NOMO-1 (cell line): ENCODE results near the gene NFATC1.

Experiments
- DNase-seq, 2 experiments: peaks; one replicate each; lab custom pipeline; 2025; ENCODE audit not compliant: unreplicated experiment in 2 of 2; lab: John Stamatoyannopoulos, UW

The NFATC1 gene

DNA sequence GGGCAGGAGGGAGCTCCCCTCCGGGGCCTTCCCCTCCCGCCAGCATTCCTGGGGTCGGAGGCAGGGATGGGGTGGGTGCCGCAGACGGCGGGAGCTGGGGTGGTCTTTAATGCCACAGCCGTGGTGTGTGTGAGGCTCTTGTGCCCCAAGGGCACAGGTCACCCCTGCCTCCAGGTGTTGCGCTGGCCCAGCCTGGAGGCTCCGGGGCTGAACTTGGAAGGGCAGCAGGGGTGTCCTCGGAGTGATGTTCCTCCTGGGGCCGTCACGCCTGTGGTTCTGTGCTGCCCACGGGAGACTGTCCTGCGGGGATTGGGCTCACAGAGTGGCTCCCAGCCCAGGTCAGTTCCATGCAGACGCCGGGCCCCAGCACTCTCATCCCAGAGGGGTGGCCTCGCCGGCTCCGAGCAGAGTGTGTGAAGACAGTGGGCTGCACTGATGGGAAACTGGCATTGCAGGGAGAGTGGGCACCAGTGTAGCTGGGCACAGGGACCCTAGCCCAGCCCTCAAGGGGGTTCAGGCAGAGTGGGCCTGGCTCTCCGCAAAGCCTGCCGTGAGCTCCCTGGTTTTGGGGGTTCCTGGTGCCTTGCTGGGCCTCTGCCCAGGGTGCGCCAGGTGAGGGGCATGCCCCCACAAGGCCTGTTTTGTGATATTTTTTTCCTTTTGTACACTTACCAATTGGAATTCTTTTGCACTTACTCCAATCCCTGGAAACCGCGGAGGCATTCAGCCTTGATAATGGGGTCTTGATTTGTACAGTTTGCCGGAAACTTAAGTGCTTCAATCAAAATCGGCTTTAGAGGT is 56.7 kb downstream of the NFATC1 start:
- no peak for DNase-seq

DNA sequence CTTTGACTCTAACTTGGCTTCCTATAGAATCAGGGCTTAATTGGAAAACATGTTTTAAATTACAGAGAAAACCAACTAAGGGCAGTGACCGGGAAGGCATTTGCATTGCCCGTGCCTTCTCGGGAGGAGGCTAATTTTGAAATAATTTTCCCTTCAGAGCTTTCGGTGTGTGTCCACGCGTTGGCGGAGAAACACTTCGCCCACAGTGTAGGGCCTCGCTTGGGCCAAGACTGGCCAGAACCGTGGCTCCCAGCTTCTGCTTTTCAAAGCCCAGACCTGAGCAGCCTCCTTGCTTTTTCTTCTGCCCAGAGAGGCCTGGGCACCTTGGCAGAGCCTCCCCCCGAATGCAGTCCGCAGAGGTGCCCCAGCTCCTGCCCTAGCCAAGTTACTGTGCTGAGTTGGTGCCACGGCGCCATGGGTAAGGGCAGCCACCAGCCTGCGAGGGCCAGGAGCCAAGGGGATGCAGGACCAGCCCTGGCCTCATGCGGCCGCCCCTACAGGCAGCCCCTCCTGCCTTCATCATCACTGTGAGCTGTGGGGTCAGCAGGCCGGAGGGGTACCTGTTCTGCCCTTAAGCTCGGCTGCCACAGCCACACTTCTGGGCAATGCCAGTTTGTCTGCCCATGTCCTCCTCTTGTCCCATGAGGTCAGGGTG is 57.4 kb downstream of the NFATC1 start:
- no peak for DNase-seq

DNA sequence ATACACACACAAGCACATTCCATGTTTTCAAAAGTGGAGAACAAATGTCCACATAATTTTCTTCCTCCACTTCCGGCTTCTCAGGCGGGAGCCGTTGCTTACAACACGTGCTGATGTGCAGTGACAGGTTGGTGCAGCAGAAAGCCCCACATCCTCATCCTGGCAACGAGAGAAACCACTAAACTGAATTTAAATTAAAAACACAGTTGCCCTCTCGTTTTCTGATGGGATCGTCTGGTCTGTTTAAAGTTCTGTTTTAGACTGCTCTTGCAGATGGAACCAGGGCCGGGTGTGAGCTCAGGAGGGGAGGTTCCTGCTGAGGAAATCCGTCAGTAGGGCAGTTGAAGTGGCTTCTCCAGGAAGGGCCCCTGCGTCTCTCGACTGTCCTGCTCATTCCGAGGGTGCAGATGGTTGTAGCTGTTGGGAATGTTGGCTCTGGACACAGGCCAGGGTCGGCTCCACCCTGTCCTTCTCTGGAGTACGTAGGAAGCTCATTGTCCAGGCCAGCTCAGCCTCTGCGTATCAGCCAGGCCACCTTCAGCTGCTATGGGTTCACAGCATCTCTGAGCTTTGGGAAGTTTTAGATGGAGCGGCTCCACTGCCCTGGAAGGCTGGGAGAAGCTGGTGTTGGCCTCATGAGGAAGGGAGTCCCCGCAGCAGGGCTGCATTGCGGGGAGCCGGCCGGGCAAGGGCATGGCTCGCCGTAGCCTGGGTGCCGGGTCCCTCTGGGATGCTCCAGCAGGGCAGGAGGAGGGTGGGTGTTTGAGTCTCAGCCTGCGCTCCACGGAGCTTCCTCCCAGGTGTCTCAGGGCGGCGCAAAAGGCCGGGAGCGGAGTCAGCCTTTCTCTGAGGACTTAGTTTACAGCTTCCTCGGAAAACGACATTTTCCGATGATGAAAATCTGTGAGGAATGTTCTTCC is 58.3 kb downstream of the NFATC1 start:
- no peak for DNase-seq

DNA sequence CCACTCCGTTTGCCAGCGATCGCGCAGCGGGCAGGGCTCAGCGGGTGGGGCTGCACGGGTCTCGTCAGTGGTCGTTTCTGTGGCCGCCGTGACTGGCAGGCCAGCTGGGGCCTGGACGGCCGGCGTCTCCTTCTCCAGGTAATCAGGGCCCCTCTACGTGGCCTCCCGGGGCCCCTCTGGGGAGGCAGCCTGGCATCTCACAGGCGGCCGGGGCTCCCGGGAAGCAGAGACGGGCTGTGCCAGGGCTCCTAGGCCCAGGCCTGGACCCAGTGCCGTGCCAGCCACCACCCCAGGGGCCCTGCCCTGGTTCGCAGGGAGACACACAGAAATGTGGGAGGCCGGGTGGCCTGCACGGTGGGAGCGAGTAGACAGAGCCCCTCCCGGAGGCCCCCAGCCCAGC is 59.5 kb downstream of the NFATC1 start:
- no peak for DNase-seq

DNA sequence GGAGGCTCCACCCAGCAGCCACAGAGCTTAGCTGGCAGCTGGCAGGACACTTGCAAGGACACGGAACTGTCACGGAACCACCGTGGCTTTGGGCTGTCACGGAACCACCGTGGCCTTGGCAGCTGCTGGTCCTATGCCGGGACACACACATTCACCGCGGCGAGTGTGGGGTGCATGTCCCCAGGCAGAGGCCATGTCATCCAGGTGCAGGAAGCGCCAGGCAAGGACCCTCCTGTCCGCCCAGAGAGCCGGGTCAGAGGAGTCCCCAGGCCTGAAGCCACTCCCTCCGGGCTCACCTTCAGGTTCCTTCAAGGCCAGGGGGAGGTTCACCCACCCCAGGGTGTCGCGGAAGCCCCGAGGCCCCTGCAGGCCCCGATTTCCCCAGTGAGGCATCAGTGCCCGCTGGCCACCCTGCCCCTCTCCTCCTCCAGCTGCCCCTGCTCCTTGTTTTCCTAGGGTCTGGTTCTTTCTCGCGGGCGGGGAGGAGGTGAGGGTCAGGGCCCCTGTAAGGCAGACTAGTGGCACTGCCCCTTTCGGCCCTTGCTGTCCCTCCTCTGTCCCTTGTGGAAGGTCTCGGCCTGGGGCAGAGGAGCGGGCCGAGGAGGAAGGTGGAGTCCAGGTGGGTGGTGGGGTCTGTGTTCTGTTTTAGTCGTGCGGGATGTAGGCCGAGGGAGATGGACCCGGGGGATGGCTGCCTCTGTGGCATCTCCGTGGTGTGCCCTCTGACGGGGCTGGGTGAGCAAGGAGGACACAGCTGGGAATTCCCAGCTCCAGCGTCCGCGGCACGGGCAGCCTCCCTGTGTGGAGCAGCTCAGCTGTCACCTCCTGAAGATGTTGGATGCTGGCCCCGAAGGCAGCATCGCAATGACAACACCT is 60.6 kb downstream of the NFATC1 start:
- no peak for DNase-seq

DNA sequence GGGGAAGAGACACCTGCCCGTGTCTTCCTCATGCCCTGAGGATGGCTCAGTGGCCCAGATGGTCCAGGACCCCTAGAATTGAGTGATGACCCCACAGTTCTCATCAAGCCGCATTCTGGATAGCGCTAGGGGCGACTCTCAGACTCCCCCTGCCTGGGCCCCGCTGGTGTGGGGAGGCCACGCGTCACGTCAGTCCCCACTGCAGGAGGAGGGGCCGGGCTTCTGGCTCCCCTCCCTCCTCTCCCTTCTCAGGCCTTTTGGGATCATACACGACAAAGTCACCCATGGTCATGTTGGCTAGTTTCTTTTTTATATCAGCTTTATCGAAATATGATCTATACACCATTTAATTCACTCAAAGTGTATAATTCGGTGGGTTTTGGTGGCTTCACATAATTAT is 61.5 kb downstream of the NFATC1 start:
- no peak for DNase-seq

DNA sequence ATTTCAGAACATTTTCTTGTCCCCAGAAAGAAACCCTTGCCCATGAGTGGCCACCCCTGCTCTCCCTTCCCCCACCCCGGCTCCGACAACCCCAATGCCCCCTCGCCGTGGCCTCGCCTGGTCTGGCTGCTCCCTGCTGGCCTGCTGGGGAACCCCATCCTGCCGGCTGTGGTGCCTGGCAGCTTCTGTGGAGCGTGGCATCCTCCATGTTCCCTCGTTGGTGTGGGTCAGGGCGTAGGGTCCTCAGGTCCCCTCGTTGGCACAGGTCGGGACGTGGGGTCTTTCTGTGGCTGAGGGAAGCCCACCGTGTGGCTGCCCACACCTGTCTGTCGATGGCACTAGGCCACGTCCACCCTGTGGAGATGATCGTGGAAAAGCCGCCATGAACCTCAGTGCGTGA is 61.9 kb downstream of the NFATC1 start:
- no peak for DNase-seq

DNA sequence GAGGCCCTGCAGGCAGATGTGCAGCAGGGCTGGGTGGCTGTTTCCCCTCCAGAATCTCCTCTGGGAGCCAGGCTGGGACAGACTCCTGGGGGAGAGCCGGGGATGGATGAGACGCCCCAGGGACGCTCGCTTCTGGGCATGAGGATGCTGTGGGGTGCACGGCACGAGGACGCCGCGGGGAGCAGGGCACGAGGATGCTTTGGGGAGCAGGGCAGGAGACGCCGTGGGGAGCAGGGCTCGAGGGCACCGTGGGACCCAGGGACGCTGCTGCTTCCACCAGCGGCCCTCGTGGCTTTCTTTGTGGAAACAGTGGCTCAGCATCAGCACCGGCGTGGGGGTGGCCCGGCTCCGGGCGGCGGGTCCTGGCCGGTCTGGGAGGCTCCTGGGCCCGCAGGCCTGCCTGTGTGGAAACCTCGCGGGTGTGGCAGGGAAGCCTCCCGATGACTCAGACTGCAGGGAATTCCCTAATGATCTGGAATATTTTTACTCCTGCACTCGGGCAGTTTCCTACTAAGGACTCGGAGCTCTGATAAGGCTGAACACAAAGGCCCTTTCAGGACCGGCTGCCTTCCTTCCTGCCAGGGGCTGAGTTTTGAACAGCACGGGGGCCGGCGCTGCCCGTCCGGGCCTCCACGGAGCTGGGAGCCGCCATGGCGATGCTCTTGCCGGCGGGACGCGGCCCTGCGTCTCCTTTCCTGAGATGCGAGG is 62.6 kb downstream of the NFATC1 start:
- DNase-seq: no peak

DNA sequence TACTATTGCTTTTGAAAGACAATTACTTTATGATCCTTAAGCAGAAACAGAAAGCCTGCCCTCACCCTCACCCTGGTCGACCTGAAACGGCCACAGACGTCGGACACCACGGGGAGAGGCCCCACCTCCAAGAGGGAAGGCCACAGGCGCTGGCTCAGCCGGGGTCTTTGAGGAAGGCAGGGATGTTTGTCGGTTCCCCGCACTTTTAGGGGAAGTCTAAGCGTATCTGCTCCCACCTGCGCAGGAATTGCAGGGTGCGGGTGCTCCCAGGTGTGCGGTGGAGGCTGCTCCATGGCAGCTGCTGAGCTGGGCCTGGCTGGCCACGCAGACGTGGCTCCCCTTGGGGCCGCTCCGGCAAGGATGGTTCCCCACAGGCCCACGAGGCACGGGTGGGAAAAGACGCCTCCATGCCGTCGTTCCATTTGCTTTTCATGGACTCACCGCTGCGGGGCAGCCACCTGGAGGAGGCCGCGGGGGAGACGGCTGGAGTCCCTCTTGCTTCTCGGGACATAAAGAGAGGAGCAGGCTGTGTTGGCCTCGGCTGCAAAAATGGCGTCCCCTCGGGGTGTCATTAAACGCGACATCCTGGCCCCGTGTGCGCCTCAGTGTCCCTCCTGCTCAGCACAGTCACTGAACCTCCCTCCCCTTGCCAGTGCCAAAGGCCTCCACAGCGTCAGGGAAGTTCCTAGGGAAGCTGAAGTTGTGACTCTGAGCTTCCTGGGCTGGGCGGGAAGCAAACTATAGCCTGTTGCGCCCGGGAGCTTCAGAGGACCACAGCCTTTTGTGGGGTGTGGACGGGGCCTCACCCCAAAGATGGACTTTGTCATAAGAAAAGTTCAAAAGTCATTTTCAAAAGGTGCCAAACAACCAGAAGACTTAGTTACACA is 63.4 kb downstream of the NFATC1 start:
- DNase-seq: no peak

DNA sequence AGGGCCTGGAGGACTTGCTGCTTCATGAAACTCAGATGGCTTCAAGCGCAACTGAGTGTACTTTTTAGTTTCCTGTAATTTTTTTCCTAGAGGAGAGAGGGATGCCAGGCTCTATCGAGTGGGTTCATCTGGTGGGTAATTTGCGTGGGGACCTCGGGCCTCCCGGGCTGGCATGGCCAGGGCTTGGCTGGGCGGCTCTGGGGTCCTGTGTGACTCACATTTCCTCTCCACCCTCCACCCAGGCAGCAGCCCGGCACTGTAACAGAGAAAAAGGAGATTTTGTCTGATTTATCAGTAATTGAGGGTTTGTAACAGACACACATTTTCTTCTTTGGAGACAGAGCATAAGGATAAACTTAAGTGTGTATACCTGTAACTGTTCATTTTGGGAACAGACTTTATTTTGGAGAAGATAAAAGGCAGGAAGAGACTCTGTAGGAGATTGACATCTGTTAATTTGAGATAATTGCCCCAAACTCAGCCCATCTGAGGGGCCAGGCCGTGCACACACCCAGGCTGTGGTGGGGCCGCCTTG is 64.3 kb downstream of the NFATC1 start:
- DNase-seq: no peak

DNA sequence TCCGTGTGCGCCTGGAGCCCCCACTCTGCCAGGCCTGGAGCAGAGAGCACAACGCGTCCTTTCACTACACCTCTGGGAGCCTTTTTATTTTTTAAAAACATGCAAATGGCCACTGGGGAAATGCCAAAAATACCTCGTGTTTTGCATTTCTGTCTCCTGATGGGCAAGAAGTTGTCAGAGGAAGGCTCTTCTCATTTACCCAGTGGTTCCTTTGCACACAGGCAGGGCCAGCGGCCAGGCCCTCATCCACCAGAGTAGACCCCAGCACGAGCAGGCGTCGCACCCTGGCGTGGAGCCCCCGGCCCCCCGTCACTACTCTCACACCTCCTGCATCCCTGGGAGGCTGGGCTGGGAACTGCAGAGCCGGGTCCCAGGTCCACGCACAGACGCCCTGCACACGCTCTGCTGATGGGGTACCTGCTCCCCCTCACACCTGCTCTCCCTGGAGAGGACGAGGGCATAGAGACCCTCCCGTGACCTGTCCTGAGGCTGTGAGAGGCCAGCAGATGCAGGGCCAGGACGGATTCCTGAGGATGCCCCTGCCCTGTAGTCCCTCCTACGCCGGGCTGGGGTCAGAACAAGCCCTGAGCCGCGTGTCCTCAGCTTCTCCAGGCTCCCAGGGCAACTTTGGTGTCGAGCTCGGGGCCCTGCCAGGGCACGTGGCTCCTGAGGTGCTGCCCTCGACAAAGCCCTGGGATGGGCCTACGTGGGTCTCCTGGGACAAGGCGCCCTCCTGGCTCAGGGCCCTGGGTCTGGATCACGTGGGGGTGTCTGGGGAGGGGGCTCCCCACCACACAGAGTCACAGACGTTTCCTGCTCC is 65.0 kb downstream of the NFATC1 start:
- DNase-seq: no peak

DNA sequence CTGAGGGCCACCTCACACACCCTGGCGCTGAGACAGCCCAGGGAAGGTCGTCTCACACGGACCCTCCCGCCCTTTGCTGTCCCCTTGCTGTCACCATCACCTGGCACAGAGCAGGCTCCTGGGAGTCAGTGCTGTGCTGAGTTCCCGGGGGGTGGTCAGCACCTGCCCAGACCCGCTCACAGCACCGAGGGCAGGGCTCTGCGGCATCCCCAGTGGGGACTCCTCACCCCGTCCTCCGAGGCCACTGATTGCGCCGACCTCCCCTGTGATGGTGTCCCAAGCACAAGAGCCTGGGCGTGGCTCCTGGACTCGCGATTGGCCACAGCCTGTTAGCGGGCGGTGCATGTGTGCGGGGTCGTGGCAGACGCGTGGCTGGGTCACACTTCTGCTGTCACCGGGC is 65.9 kb downstream of the NFATC1 start:
- no peak for DNase-seq

DNA sequence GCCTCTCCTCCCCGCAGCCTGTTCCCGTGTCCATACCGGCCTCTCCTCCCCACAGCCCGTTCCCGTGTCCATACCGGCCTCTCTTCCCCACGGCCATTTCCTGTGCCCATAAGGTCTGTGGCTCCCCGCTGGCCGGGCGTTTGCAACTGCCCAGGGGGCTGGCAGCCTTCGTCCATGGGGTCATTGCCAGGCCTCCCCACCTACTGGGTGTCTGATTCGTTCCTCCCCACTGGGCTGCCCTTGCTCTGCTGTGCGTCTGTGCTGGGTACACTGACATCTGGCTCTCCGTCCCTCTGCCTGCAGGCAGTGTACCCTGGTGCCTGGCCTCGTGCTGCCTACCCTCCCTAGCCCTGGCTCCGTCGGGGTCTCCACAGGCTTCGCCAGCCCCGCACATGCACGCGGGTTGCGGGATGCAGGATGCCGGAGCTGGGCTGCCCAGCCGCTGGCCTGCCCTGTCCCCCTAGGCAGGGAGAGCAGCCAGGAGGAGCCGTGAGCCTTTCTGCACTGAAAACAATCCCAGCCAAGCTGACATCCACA is 67.8 kb downstream of the NFATC1 start:
- no peak for DNase-seq

DNA sequence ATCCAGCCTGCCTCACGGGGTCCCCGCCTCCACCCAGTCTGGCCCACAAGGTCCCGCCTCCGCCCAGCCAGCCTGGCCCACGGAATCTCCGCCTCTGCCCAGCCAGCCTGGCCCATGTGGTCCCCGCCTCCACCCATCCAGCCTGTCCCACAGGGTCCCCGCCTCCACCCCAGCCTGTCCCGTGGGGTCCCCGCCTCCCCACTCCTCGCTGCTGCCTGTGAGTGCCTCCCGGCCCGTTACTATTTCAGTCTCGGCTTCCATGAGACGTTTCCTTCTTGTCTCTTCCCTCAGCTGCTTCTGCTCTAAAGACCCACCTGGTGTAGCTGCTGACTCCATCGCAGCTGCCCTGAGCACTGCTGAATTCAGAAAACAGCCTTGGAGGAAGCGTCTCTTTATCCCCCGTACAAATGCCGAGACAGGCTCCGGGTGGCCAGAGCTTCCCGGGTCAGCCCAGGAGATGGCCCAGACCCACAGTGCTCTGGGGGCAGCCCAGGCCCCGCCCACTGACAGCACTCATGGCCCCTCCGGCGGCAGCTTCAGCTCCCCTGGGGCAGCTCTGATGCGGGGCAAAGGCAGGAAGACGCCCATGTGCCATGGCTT is 69.8 kb downstream of the NFATC1 start:
- DNase-seq: no peak

DNA sequence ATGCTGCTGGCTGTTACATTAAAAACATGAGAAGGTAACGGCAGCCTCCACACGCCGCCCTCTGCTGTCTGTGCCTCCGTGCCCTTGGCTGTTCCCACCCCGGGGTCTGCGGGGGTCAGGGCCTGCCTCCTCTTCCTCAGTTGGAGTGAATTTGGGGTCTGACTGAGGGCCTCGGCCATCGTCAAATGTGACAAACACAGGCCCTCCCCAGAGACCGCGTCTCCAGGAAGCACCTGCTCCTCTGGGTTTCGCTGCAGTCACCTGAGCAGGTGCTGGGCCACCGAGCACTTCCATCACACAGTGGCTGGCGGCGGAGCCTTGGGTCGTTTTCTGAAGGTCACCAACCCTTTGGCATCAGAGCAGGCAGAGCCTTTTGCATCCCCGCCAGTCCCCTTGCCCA is 70.9 kb downstream of the NFATC1 start:
- no peak for DNase-seq

DNA sequence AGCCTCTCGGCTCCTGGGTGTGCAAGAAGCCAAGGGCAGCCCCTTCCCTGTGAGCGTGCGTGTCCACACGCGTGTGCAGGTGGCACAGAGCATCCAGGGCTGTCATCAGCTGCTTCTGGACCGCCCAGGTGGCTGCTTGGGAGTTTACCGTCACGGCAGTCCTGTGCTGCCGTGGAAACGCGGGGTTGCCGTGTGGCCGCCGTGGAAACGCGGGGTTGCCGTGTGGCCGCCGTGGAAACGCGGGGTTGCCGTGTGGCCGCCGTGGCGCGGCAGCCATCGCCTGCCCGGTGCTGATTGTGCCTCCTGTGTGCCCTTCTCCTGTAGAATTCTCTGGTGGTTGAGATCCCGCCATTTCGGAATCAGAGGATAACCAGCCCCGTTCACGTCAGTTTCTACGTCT is 71.4 kb downstream of the NFATC1 start:
- DNase-seq: no peak

DNA sequence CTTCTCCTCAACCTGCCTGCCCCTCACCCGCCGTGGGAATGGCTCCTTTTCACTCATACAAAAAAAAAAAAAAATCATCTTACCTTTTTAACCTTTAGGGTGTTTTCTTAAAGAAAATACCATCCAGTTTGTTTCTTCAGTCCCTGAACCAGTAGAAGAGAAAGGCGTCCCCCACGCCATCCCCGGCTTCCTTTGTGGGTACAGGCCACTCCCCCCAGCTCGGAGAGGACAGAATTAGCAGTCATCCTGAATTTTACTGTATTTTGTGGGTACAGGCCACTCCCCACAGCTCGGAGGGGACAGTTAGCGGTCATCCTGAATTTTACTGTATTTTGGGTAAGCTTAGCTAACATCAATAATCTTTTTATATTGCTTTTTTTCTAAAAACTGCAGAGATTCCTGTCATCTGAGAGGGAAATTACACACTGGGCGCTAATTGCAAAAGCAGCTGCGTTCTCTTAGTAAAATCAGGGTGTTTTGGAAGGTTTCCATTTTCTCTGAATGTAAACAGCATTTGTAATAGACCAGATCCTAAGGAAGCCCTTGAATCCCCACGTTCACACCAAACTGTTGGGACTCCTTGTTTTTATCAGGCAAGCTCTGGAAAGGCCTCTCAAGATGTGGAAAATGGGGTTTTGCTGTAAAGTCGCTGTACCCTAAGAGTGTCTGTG is 72.5 kb downstream of the NFATC1 start:
- no peak for DNase-seq
